ENCODE results near the gene VPS8.

DNA sequence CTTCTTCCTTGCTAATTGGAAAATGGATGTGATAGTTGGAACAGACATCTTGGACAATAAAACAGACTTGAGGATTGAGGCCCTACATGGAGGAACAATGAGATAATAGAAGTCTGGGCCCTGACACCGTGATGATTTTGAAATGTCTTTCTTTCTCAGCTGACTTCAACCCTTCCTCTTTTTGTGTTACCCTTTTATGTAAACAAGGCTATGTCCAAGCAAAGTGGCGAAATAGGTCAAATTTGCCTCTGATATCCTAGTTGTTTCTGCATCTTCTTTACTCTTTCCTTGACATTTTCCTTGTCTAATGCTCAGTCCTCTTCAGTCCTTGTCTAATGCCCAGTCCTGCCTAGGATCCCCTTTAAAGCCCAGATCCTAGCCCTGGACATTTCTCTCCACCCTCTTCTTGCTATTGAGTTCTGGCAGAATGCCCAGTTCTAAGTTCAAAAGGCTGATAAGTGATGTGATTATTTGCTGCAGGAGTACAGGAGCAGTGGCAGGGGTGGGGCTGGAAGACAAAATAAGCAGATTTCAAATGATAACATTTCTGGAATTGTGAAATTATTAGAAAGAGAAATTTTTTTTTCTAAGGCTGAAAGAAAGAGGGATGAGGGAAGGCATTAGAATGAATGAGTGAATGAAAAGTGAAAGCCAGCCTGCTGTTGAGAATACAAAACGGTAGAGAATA, 6.5 kb upstream of the VPS8 start:
- TF ChIP-seq ZNF785 (tag by site-specific recombination; IDR thresholded peaks at IDR 0.05) = no peak
- TF ChIP-seq, protein P1, sequence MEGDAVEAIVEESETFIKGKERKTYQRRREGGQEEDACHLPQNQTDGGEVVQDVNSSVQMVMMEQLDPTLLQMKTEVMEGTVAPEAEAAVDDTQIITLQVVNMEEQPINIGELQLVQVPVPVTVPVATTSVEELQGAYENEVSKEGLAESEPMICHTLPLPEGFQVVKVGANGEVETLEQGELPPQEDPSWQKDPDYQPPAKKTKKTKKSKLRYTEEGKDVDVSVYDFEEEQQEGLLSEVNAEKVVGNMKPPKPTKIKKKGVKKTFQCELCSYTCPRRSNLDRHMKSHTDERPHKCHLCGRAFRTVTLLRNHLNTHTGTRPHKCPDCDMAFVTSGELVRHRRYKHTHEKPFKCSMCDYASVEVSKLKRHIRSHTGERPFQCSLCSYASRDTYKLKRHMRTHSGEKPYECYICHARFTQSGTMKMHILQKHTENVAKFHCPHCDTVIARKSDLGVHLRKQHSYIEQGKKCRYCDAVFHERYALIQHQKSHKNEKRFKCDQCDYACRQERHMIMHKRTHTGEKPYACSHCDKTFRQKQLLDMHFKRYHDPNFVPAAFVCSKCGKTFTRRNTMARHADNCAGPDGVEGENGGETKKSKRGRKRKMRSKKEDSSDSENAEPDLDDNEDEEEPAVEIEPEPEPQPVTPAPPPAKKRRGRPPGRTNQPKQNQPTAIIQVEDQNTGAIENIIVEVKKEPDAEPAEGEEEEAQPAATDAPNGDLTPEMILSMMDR (tag by site-specific recombination; IDR thresholded peaks at IDR 0.05) = no peak
- no peak for TF ChIP-seq ZBTB1 (tag by site-specific recombination; IDR thresholded peaks at IDR 0.05)
- TF ChIP-seq ZNF776 (tag by site-specific recombination; IDR thresholded peaks at IDR 0.05; ENCODE audit: borderline replicate concordance) = no peak

Data from HEK293 (cell line).